NCI-H446 treated with DMSO at 0.1 percent for 48 hours (cell line): ENCODE data around the gene JPH4.
"Not testable (repeated sequence)": the region's sequence is repeated elsewhere in the genome, so short reads cannot be mapped to it uniquely, and the experiment has no call there.

Experiments
- DNase-seq: peaks from one replicate; lab custom pipeline; 2025; lab: John Stamatoyannopoulos, UW

Gene JPH4

DNA sequence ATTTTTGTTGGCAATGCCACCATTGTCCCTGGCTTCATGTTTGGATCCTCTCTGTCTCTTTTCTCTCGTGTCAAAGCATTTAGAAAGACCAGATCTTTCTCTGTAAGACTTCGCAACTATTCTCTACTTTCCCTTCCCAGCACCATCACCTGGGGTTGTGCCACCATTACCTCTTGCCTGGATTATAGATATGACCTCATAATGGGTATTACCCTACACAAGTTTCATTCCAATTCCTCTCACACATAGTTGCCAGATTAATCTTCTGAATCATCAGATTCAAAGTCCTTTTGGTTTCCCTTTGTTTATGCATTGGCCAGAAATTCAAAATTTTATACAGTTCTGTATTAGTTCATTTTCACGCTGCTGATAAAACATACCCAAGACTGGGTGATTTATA lies 30.4 kb upstream of the JPH4 start:
- no peak for DNase-seq

DNA sequence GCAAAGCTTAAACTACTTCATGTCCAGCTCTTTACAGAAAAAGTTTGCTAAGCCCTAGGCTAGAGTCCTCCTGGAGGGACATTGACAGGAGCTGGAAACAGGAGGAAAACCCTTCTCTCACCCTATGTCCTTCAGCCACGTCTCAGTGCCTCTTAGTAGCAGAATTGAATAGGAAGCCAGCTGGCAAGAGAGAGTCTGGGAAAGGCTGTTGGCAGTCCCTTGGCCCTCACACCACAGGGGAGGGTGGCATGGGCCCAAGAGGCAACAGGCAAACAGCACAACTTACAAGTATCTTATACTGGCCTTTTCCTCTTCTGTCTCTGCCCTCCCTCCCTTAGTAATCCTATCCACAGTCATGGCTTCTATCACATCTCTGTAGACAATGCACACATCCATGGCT lies 29.9 kb upstream of the JPH4 start:
- DNase-seq: peak; percentile 79

DNA sequence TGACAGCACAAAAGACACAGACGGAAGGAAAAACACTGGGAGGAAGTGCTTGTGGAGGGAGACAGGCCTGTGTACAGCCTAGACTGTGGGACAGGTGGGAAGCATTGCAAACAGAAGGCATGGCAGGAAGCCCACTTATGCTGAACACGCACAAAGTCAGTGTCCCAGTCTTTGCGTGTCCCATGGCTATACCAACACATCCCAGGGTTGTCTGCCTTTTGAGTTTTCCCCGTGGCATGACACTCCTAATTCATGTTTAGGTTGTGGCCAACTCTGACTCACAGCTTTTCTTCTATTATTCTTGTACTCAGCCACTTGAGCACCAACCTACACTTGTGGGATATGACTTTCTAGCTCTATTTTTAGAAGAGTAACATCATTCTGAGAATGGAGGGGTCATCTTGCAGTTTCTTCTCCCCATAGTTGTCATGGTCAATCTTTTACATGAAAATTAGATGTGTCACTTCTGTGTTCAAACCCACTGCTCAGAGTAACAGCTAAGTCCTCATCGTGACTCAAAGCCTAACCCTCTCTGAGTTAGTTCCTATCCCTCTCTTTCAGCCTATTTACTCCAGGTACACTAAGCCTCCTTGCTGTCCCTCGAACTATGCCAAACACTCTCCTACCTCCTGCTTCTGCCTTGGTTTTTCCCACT lies 27.5 kb upstream of the JPH4 start:
- DNase-seq: no peak

- DNase-seq: no peak
These were observed 26.1 kb upstream of the JPH4 start for GRCh38 chr14:23604675-23605170.

DNA sequence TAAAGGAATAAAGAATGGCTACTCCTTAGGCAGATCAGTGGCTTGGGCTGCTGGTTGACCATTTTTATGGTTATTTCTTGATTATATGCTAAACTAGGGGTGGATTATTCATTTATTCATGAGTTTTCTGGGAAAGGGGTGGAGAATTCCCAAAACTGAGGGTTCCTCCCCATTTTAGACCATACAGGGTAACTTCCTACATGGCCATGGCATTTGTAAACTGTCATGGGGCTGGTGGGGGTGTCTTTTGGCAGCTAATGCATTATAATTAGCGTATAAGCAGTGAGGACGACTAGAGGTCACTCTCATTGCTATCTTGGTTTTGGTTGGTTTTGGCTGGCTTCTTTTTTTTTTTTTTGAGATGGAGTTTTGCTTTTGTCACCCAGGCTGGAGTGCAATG lies 25.6 kb upstream of the JPH4 start:
- DNase-seq: no peak

- DNase-seq: no peak
These were observed 24.5 kb upstream of the JPH4 start for GRCh38 chr14:23603103-23603502.

DNA sequence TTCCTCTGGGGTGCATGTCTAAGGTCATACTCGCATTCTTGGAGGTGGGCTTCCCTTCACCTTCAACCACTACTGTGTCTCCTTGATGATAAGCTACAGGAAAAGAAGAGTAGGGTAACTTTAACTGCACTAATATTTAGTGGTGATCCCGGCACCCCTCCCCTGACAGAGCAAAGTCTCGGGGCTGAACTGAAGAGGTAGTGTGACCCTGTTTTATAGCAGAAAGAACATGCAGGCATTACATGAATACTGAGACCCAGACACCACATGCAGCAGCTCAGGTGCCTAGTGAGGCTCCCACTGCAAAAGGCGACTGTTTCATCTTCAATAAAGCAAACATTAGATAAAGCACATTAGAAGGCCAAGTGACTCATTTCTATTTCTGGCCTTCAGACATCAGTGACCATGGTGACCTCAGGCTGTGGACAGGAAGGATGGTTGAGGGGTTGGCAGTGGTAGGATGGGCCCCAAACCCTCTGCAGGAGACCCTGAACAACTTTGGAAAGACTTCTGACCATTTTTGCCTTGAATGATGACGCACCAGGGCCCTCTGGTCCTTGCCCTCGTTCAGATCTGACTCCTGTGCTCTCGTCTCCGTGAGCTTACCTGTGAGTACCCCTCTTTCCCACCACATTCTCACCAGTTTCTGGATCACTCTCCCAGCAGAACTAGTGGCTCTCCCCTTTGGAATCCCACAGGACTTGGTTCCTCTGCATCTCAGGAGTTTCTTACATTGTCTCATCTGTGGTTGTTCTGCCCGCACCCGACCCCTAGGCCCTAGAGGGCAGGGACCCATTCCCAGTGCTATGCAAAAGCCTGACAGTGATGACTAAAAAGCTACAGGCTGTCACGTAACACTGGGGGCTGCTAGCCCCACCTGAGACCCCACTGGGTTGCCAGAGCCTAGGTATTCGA lies 23.8 kb upstream of the JPH4 start:
- DNase-seq: no peak

DNA sequence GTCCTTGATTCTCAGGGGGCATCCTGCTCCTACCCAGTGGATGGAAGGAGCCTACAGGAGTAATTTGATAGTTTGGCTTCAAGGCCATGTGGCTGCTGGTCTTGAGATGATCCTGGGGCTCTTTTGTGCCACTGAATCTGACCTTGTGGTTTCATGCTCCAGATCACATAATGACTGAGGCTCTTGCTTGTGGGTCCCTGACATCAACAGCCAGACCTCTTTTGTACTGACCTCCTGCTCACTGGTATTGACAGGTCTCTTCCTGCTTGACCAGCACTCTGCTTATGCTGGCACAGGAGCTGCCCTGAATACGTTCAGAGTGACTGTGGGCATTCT lies 23.2 kb upstream of the JPH4 start:
- no peak for DNase-seq

DNA sequence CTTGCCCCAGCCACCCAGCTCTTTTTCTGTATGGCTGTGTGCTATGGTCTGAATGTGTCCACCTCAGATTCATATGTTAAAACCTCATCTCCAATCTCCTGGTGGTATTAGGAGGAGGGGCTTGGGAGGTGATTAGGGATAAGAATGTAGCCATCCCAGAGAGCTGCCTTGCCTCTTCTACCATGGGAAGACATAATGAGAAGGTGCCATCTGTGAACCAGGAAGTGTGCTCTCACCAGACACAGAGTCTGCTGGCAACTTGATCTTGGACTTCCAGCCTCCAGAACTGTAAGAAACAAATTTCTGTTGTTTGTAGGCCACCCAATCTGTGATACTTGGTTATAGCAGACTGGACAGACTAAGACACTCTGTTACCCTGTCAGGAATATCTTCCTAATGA lies 22.8 kb upstream of the JPH4 start:
- no peak for DNase-seq

- DNase-seq: no peak
These were observed 22.2 kb upstream of the JPH4 start for GRCh38 chr14:23600806-23601205.

DNA sequence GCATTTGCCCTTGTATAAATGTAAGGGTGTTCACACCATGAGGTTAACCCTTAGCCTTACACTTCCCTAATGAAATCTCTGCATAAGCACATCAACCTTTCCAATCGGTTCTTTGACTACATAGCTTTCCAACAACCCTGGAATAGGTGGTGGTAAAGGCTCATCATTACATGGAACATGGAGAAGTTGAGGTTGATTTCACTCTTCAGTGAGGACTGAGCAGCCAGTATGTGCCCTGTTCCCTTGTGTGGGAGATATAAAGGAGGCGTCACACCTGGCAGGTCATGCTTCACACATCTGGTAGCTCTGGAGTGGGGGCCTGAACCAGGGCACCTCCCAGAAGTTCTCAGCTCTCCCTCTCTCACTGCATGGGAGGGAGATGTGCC lies 21.7 kb upstream of the JPH4 start:
- no peak for DNase-seq

GRCh38 chr14:23594191-23594590 lies 15.6 kb upstream of the JPH4 start:
- DNase-seq: not testable (repeated sequence)

DNA sequence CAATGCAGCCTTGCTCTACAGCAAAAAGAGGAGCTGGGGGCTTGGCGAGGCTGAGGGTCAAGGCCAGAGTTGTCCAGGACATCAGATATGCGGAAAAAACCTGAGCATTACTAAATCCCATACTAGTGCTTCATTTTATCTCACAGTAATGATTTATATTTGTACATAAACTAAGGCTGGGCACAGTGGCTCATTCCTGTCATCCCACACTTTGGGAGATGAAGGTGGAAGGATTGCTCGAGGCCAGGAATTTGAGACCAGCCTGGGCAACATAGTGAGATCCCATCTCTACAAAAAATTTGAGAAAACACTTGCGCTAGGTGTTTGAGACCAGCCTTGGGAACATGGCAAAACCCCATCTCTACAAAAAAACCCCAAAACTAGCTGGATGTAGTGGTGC lies 11.6 kb upstream of the JPH4 start:
- DNase-seq: no peak

DNA sequence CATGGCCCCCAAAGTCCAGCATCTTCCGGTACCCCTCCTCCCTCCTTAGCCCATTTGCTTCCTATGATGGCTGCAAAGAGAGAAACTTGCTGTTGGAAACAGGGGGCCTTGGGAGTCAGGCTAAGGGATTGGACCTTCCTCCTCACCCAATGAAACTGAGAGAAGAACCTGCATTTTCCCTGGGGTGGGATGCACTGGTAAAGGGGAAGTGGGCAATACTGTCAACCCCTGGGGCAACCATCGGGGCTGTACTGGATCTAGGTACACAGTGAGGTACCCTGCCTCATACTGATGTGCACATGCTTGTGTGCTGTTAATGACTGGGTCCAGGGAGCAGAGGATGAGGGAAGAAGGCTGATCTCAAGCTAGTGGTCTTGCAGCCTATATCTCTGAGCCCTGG lies 11.0 kb upstream of the JPH4 start:
- no peak for DNase-seq

DNA sequence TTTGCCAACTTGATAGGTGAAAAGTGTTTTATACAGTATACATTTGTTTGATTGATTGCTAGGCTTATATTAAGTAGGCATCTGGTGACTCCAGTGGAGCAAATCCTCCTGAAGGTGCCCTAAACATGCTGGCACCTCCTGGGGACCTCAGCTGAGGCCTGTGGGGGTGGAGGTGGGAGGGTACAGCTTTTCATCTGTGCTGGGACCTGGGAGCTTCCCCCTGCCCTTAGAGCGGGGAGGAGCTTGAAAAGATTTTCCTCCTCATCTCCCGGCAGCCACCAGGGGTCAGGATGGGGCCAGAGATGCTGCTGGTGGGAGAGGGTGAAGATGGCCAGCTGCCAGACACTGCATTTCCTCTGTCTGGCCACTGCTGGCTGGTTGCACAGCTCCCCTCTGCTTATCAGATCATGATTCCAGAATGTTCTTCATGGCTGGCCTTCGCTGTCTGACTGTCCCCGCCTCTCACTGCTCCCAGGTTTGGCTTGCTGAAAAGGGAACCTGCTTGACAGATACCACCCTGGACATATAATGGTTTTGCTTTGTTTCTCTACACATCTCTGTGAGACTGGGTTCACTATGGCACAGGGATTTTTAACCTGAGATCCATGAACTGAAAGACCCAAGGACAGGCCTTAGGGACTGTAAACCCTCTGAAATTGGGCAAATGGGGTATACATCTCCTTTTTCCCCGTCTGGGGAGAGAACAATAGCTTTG lies 10.5 kb upstream of the JPH4 start:
- peak; percentile 67 for DNase-seq

GRCh38 chr14:23584527-23585203 lies 6.1 kb upstream of the JPH4 start:
- DNase-seq: not testable (repeated sequence)

GRCh38 chr14:23583761-23584526 lies 5.4 kb upstream of the JPH4 start:
- not testable (repeated sequence) for DNase-seq

- no peak for DNase-seq
These were observed 4.5 kb upstream of the JPH4 start for GRCh38 chr14:23582906-23583760.

DNA sequence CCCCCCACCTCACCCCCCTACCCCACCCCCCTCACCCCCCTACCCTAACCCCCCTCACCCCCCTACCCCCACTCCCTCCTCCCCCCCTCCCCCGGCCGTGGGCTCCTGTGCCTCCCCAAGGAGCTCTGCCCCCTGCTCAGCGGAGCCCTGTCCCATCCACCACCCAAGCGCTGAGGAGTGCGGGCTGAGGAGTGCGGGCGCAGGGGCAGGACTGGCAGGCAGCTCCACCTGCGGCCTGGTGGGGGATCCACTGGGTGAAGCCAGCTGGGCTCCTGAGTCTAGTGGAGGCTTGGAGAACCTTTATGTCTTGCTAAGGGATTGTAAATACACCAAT lies 2.3 kb upstream of the JPH4 start:
- no peak for DNase-seq

GRCh38 chr14:23580152-23580926 lies 1.7 kb upstream of the JPH4 start:
- DNase-seq: no peak
